Measurements from ENCODE around the gene ALG11. TPM values are rescaled to one million over a fixed set of nuclear protein-coding genes. Genes with fewer than 3 reads are reported as not detected.

ALG11 gene
- total RNA-seq, 1 donor from 2014 or later, result 36.9 TPM

GRCh38 chr13:51993713-51994112 is 18.5 kb upstream of the ALG11 start:
- POLR2A ChIA-PET, result no interaction called here
- ATAC-seq (ENCODE audit: low read depth) (no peak), DNase-seq (no peak)
- Mint-ChIP-seq H3K36me3 (ENCODE audit: low read depth) (no peaks in the 10 kb centered on the region), H3K27ac (no peak overlapping the region), H3K27me3 (peaks cover 4% of the 10 kb centered on the region), H3K4me3 (no peak overlapping the region), H3K4me1 (no peaks in the 10 kb centered on the region), H3K9me3 (no peaks in the 10 kb centered on the region)
- CTCF ChIA-PET, result no interaction called here
- intact Hi-C loops (cut with micrococcal nuclease), result no loop called here
- no peak for TF ChIP-seq CTCF (IDR thresholded peaks at IDR 0.05)

- Mint-ChIP-seq H3K27me3 (peaks cover 9% of the 10 kb centered on the region), H3K9me3 (no peaks in the 10 kb centered on the region), H3K36me3 (ENCODE audit: low read depth) (no peaks in the 10 kb centered on the region), H3K4me3 (no peak overlapping the region), H3K27ac (no peak overlapping the region), H3K4me1 (no peaks in the 10 kb centered on the region)
- no peak for DNase-seq
- TF ChIP-seq CTCF (IDR thresholded peaks at IDR 0.05), result no peak
- CTCF ChIA-PET, result no interaction called here
- no peak for ATAC-seq (ENCODE audit: low read depth)
- POLR2A ChIA-PET, result no interaction called here
- intact Hi-C loops (cut with micrococcal nuclease), result no loop called here
Measured at GRCh38 chr13:51995677-51996551, 16.3 kb upstream of the ALG11 start.

- intact Hi-C loops (cut with micrococcal nuclease), result no loop called here
- ATAC-seq (ENCODE audit: low read depth) (no peak), DNase-seq (no peak)
- H3K4me1 Mint-ChIP-seq, result no peaks in the 10 kb centered on the region
- no peak overlapping the region for H3K4me3 Mint-ChIP-seq
- no peaks in the 10 kb centered on the region for H3K9me3 Mint-ChIP-seq
- ChIA-PET POLR2A (no interaction called here), CTCF (no interaction called here)
- no peak for TF ChIP-seq CTCF (IDR thresholded peaks at IDR 0.05)
- H3K27ac Mint-ChIP-seq, result no peak overlapping the region
- H3K36me3 Mint-ChIP-seq (ENCODE audit: low read depth), result no peaks in the 10 kb centered on the region
- peaks cover 7% of the 10 kb centered on the region for H3K27me3 Mint-ChIP-seq
Measured at GRCh38 chr13:51996641-51997040, 15.6 kb upstream of the ALG11 start.

- Mint-ChIP-seq H3K27me3 (peaks cover 7% of the 10 kb centered on the region), H3K4me3 (no peak overlapping the region), H3K27ac (no peak overlapping the region), H3K4me1 (no peaks in the 10 kb centered on the region), H3K9me3 (no peaks in the 10 kb centered on the region), H3K36me3 (ENCODE audit: low read depth) (no peaks in the 10 kb centered on the region)
- TF ChIP-seq CTCF (IDR thresholded peaks at IDR 0.05), result no peak
- no peak for DNase-seq
- CTCF ChIA-PET, result no interaction called here
- ATAC-seq (ENCODE audit: low read depth), result no peak
- intact Hi-C loops (cut with micrococcal nuclease), result no loop called here
- POLR2A ChIA-PET, result no interaction called here
Measured at GRCh38 chr13:51997186-51997585, 15.0 kb upstream of the ALG11 start.

- ATAC-seq (ENCODE audit: low read depth) (no peak), DNase-seq (no peak)
- no peaks in the 10 kb centered on the region for H3K4me1 Mint-ChIP-seq
- ChIA-PET CTCF (interaction anchor here (1.1 kb wide), 1 partner anchor 453 kb away, joined by 3 read pairs; no protein-coding TSS in a partner anchor), POLR2A (no interaction called here)
- peaks cover 7% of the 10 kb centered on the region for H3K27me3 Mint-ChIP-seq
- H3K9me3 Mint-ChIP-seq, result no peaks in the 10 kb centered on the region
- no peak overlapping the region for H3K27ac Mint-ChIP-seq
- no peak for TF ChIP-seq CTCF (IDR thresholded peaks at IDR 0.05)
- intact Hi-C loops (cut with micrococcal nuclease), result no loop called here
- no peaks in the 10 kb centered on the region for H3K36me3 Mint-ChIP-seq (ENCODE audit: low read depth)
- H3K4me3 Mint-ChIP-seq, result no peak overlapping the region
Measured at GRCh38 chr13:51997641-51998330, 14.4 kb upstream of the ALG11 start.
